SK-N-MC (cell line): ENCODE results near the gene ESPNL.

Source experiments
- DNase-seq: peaks from one replicate; pipeline ENCODE4 v3.0.0-alpha.2; 2011; ENCODE audit warnings: low read depth, low spot score
- H3K27ac ChIP-seq: fragments of 200-600 bp; sonication (generic); 2 replicates; pipeline ENCODE4 v1.5.1; 2016; ENCODE audit warnings: mixed run types
- H3K36me3 ChIP-seq: fragments of 200-600 bp; sonication (generic); 2 replicates; pipeline ENCODE4 v1.6.1; 2017; ENCODE audit warnings: antibody characterized with exemption, low read length, mixed read lengths; ENCODE audit not compliant: insufficient read depth
- H3K4me3 ChIP-seq: fragments of 200-600 bp; sonication (generic); 2 replicates; pipeline ENCODE4 v1.5.1; 2016
- H3K9ac ChIP-seq: fragments of 200-600 bp; sonication (generic); 2 replicates; pipeline ENCODE4 v1.8.0; 2017; ENCODE audit warnings: mixed run types, mixed read lengths; ENCODE audit not compliant: insufficient read length
- H3K9me3 ChIP-seq: fragments of 200-600 bp; sonication (generic); 2 replicates; pipeline ENCODE4 v1.6.1; 2017; ENCODE audit warnings: low read depth, mild to moderate bottlenecking, antibody characterized with exemption, low read length, moderate library complexity, mixed read lengths
- EZH2 ChIP-seq: fragments of 200-600 bp; sonication (generic); IDR thresholded peaks from one replicate; pipeline ENCODE4 v1.6.1; 2017; ENCODE audit warnings: antibody characterized with exemption
- FOXP2 ChIP-seq: optimal IDR thresholded peaks from 2 replicates; pipeline ENCODE3; 2011; ENCODE audit warnings: mild to moderate bottlenecking, moderate library complexity; ENCODE audit not compliant: insufficient read depth; ENCODE audit errors: extremely low read length, control extremely low read depth
- POLR2AphosphoS5 ChIP-seq: IDR thresholded peaks from 2 replicates; pipeline ENCODE4 v1.6.1; 2012; ENCODE audit warnings: mild to moderate bottlenecking, low read depth, low read length, borderline replicate concordance

Gene ESPNL

GRCh38 chr2:238158509-238159070 lies 58.5 kb downstream of the ESPNL start, which contains the start of gene ERFE:
Gene ERFE, plus strand, starts transcription at chr2:238158970. Its CDS starts 38 bp downstream, at chr2:238159008.
- H3K9ac ChIP-seq = peak within 1 kb of the TSS; percentile 92
- H3K9me3 ChIP-seq = no peaks in the 10 kb centered on the region
- H3K36me3 ChIP-seq = no peaks in the 10 kb centered on the region
- peak within 1 kb of the TSS; percentile 91 for H3K4me3 ChIP-seq
- H3K27ac ChIP-seq = peak within 1 kb of the TSS; percentile 62; the same call in 1 of the 2 replicates
- DNase-seq = no peak
- TF ChIP-seq FOXP2 = no peak
- no peak for TF ChIP-seq POLR2AphosphoS5
- no peak for TF ChIP-seq EZH2

GRCh38 chr2:238159071-238159539 lies 59.0 kb downstream of the ESPNL start:
- H3K9ac ChIP-seq = peak overlapping the region; percentile 92

GRCh38 chr2:238159661-238160205 lies 59.6 kb downstream of the ESPNL start:
- Histone ChIP-seq H3K4me3 (peak overlapping the region; percentile 91), H3K27ac (peak overlapping the region; percentile 62; the same call in 1 of the 2 replicates), H3K9me3 (no peaks in the 10 kb centered on the region), H3K9ac (peak overlapping the region; percentile 92), H3K36me3 (no peaks in the 10 kb centered on the region)
- no peak for DNase-seq
- TF ChIP-seq FOXP2 (no peak), POLR2AphosphoS5 (no peak), EZH2 (no peak)

More at GRCh38 chr2:238159071-238159539, 59.0 kb downstream of the ESPNL start:
- TF ChIP-seq POLR2AphosphoS5 (no peak), FOXP2 (no peak), EZH2 (no peak)
- H3K27ac ChIP-seq = peak overlapping the region; percentile 62; the same call in 1 of the 2 replicates
- peak overlapping the region; percentile 91 for H3K4me3 ChIP-seq
- no peaks in the 10 kb centered on the region for H3K36me3 ChIP-seq
- DNase-seq = no peak
- no peaks in the 10 kb centered on the region for H3K9me3 ChIP-seq

- DNase-seq = no peak
Measured at GRCh38 chr2:238160206-238161129, 60.3 kb downstream of the ESPNL start.

GRCh38 chr2:238161291-238162051 lies 61.3 kb downstream of the ESPNL start:
- no peak overlapping the region for H3K27ac ChIP-seq
- H3K36me3 ChIP-seq = no peaks in the 10 kb centered on the region; the same call in 1 of the 2 replicates
- H3K4me3 ChIP-seq = no peak overlapping the region
- H3K9ac ChIP-seq = no peak overlapping the region
- no peak for DNase-seq
- no peaks in the 10 kb centered on the region for H3K9me3 ChIP-seq
- no peak for TF ChIP-seq EZH2
- no peak for TF ChIP-seq POLR2AphosphoS5
- TF ChIP-seq FOXP2 = no peak

More at GRCh38 chr2:238160206-238161129, 60.3 kb downstream of the ESPNL start:
- Histone ChIP-seq H3K36me3 (no peaks in the 10 kb centered on the region; the same call in 1 of the 2 replicates), H3K27ac (no peak overlapping the region), H3K4me3 (peak overlapping the region; percentile 91), H3K9ac (peak overlapping the region; percentile 92), H3K9me3 (no peaks in the 10 kb centered on the region)
- no peak for TF ChIP-seq EZH2
- no peak for TF ChIP-seq FOXP2
- TF ChIP-seq POLR2AphosphoS5 = no peak

- Histone ChIP-seq H3K9me3 (no peaks in the 10 kb centered on the region), H3K9ac (no peak overlapping the region), H3K4me3 (no peak overlapping the region), H3K27ac (no peak overlapping the region), H3K36me3 (peaks cover 7% of the 10 kb centered on the region; the same call in 1 of the 2 replicates)
- no peak for TF ChIP-seq POLR2AphosphoS5
- no peak for TF ChIP-seq FOXP2
- no peak for TF ChIP-seq EZH2
- no peak for DNase-seq
Measured at GRCh38 chr2:238162251-238162845, 62.2 kb downstream of the ESPNL start.

- no peak overlapping the region for H3K27ac ChIP-seq
- no peak overlapping the region for H3K9ac ChIP-seq
- TF ChIP-seq POLR2AphosphoS5 = no peak
- no peak for TF ChIP-seq FOXP2
- no peak for TF ChIP-seq EZH2
- H3K9me3 ChIP-seq = no peaks in the 10 kb centered on the region
- no peak for DNase-seq
- no peak overlapping the region for H3K4me3 ChIP-seq
- peaks cover 13% of the 10 kb centered on the region; the same call in 1 of the 2 replicates for H3K36me3 ChIP-seq
Measured at GRCh38 chr2:238162846-238163441, 62.8 kb downstream of the ESPNL start.
